Measurements from ENCODE around the gene AGA. TPM values are rescaled to one million over a fixed set of nuclear protein-coding genes. Genes with fewer than 3 reads are reported as not detected.

The AGA gene
- total RNA-seq: 35.4 and 57.1 TPM in 2 replicates

DNA sequence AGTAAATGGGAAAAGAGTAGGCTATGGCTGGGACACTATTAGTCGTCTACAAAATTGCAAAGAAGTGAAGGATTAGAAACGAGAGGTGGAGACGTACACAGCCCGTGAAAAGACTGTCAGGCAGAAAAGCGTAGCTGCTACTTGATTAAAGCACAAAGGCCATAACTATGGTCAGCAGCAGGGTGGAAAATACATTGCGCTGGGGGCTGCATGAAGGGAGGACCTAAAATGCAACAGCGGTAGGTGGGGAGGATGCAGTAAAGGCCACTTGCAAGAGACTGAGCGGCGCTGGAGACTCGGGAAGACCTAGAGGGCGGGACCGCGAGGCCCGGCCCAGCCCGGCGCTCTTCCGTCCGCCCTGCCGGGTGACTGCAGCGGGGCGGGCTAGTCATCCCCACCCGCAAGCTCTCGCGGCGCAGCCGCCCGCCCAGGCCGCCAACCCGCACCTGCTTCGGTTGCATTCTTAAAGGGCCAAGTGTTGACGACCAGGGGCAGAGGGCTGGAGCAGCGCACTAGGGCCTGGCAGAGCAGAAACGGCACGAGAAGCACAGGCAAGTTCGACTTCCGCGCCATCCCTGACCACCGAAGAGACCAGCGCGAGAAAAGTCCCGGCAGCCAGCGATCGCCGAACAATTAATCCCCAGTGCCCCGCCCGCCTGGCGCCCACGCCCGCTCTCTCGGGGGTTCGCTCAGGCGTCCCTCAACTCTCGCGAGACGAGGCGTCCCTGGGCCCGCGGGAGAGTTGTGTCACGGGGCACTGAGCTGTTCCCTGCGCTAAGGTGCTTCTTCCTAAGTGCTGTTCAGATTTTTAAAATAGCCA lies at the start of gene AGA:
Gene AGA, minus strand, starts transcription at position 635 of the 820 bp plus-strand sequence. Its CDS starts 62 bp downstream, at position 573.

Other genes with a start within 250 kb of the AGA start
- gene NEIL3, start 132.6 kb downstream of the AGA start, total RNA-seq: 2.6 and 14.6 TPM in 2 replicates